ENCODE results near the gene GPR160.

GRCh38 chr3:170024581-170024980 is 13.2 kb upstream of the GPR160 start:
- TF ChIP-seq CTCF (IDR thresholded peaks at IDR 0.05; ENCODE audit: insufficient read depth, low read depth, low read length) (no peak), EZH2 (IDR thresholded peaks at IDR 0.05; ENCODE audit: insufficient read depth, low read length) (no peak)

All from astrocyte (in vitro differentiated cells and primary cell).